ENCODE data around the gene ARG1. TPM values are rescaled to one million over a fixed set of nuclear protein-coding genes. Genes with fewer than 3 reads are reported as not detected.

The ARG1 gene
- total and polyA plus RNA-seq, 10 of the 15 experiments (the other 5 are each of a cell fraction or from before 2014, with no cell fraction given) = 0.33 TPM; not detected in 9

DNA sequence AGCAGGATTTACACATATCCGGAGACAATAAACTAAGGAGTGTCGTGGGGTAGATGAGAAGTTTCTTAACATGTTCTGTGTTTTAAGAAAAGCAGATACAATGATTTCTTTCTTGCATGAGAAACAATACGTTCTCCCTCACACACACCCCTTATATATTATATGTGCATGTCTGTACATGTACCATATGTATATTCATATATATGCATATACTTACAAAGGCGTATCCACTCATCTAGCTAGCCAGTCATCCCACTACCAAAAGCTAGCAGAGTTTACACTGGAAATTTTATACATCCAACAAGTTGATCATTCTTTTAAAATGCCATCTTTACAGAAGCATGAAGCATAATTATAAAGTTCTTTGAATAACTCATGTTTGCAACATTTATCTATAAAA, 14.9 kb downstream of the ARG1 start (continued):
- TF ChIP-seq, protein P1, sequence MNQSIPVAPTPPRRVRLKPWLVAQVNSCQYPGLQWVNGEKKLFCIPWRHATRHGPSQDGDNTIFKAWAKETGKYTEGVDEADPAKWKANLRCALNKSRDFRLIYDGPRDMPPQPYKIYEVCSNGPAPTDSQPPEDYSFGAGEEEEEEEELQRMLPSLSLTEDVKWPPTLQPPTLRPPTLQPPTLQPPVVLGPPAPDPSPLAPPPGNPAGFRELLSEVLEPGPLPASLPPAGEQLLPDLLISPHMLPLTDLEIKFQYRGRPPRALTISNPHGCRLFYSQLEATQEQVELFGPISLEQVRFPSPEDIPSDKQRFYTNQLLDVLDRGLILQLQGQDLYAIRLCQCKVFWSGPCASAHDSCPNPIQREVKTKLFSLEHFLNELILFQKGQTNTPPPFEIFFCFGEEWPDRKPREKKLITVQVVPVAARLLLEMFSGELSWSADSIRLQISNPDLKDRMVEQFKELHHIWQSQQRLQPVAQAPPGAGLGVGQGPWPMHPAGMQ (IDR thresholded peaks at IDR 0.05; ENCODE audit: borderline replicate concordance) = no peak

DNA sequence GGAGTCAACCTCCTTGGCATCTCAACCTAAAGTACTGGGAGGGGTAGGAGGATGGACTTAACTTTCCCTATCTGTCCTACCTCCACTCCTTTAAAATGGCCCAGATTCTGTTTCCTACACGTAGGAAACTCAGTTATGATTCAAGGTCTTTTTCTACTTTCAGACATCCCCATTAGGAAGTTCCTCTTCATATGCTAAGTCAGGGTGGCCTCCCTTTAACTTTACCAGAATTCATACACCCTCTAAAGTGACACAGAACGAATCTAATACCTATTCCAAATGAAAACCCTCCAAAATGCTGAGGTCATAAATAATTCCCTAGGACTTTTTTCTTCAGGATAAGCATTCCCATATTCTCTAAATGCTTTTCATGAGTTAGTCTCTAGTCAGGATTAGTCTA, 15.6 kb downstream of the ARG1 start:
- H2AFZ ChIP-seq (ENCODE audit: control insufficient read depth, low read depth, low read length) = no peak overlapping the region
- H3K4me1 ChIP-seq (ENCODE audit: control insufficient read depth, insufficient read depth, low read length) = no peaks in the 10 kb centered on the region
- ChIA-PET POLR2A (no interaction called here), RAD21 (ENCODE audit: unreplicated experiment) (no interaction called here), CTCF (no interaction called here), SMC1A (ENCODE audit: uncharacterized antibody, unreplicated experiment) (no interaction called here)
- in situ Hi-C loops (cut with MboI) = no loop called here
- intact Hi-C loops (cut with micrococcal nuclease; ENCODE audit: unreplicated experiment) = no loop called here
- no peak overlapping the region for H3K9ac ChIP-seq (ENCODE audit: control insufficient read depth, insufficient read depth, low read length)
- no peaks in the 10 kb centered on the region for H3K79me2 ChIP-seq (ENCODE audit: control insufficient read depth, insufficient read depth, low read length)
- peaks cover 0 to 15% of the 10 kb centered on the region in 2 experiments; a peak in 2 of 4 replicates for H3K36me3 ChIP-seq (ENCODE audit: control insufficient read depth in 2 of 2, insufficient read depth in 2 of 2, low read length in 1 of 2)
- 91% methylated on average over 2 of the region's 2 CpGs for WGBS (ENCODE audit: insufficient coverage, insufficient replicate concordance, low lambda C conversion rate, missing lambda C conversion rate)
- FAIRE-seq (no peak), DNase-seq (ENCODE audit: low read depth, low spot score) (no peak), ATAC-seq (no peak)
- H3K27ac ChIP-seq (ENCODE audit: control insufficient read depth, insufficient read depth) = no peak overlapping the region
- TF ChIP-seq NBN (IDR thresholded peaks at IDR 0.05) = no peak
- TF ChIP-seq, protein P2, sequence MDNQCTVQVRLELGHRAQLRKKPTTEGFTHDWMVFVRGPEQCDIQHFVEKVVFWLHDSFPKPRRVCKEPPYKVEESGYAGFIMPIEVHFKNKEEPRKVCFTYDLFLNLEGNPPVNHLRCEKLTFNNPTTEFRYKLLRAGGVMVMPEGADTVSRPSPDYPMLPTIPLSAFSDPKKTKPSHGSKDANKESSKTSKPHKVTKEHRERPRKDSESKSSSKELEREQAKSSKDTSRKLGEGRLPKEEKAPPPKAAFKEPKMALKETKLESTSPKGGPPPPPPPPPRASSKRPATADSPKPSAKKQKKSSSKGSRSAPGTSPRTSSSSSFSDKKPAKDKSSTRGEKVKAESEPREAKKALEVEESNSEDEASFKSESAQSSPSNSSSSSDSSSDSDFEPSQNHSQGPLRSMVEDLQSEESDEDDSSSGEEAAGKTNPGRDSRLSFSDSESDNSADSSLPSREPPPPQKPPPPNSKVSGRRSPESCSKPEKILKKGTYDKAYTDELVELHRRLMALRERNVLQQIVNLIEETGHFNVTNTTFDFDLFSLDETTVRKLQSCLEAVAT (IDR thresholded peaks at IDR 0.05) = no peak
- BruUV-seq (replicated peaks) = no TSS peak
- H3K27me3 ChIP-seq (replicated peaks in 1 of 2; ENCODE audit: control insufficient read depth in 2 of 2, insufficient read depth in 2 of 2, low read length in 1 of 2) = no peaks in the 10 kb centered on the region
- H3K9me3 ChIP-seq (replicated peaks; ENCODE audit: control insufficient read depth, insufficient read depth, low read length) = no peaks in the 10 kb centered on the region
- no peaks in the 10 kb centered on the region for H4K20me1 ChIP-seq (ENCODE audit: control insufficient read depth, insufficient read depth)
- no peak overlapping the region for H3K4me2 ChIP-seq (ENCODE audit: control insufficient read depth, insufficient read depth)
- no peak overlapping the region for H3K4me3 ChIP-seq

DNA sequence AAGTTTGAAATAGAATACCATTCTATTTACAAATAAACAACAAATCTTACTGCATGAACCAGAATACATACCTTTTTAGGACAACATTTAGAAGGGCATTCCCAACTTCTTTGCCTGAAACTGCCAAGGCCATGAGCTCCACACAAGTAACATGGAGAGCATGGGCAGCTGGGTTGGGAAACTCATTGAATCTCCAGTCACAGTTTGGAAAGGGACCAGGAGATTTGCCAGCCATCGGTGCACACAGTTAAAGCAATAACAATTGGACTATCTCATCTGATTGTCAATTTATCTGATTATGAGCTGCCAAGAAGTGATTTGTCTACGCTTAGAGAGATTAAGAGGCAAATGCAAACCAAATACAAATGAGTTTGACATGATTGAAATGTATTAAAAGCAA, 19.9 kb downstream of the ARG1 start:
- Histone ChIP-seq H2AFZ (ENCODE audit: control insufficient read depth, low read depth, low read length) (no peak overlapping the region), H3K9ac (ENCODE audit: control insufficient read depth, insufficient read depth, low read length) (no peak overlapping the region), H3K4me2 (ENCODE audit: control insufficient read depth, insufficient read depth) (no peak overlapping the region), H3K4me3 (no peak overlapping the region), H3K79me2 (ENCODE audit: control insufficient read depth, insufficient read depth, low read length) (no peaks in the 10 kb centered on the region), H3K27ac (ENCODE audit: control insufficient read depth, insufficient read depth) (no peak overlapping the region), H3K9me3 (replicated peaks; ENCODE audit: control insufficient read depth, insufficient read depth, low read length) (no peaks in the 10 kb centered on the region), H3K4me1 (ENCODE audit: control insufficient read depth, insufficient read depth, low read length) (no peaks in the 10 kb centered on the region), H3K36me3 (ENCODE audit: control insufficient read depth in 2 of 2, insufficient read depth in 2 of 2, low read length in 1 of 2) (peaks cover 0 to 26% of the 10 kb centered on the region in 2 experiments; a peak in 2 of 4 replicates), H3K27me3 (replicated peaks in 1 of 2; ENCODE audit: control insufficient read depth in 2 of 2, insufficient read depth in 2 of 2, low read length in 1 of 2) (no peaks in the 10 kb centered on the region), H4K20me1 (ENCODE audit: control insufficient read depth, insufficient read depth) (no peaks in the 10 kb centered on the region)
- RAD21 ChIA-PET (ENCODE audit: unreplicated experiment) = no interaction called here
- SMC1A ChIA-PET (ENCODE audit: uncharacterized antibody, unreplicated experiment) = no interaction called here
- intact Hi-C loops (cut with micrococcal nuclease; ENCODE audit: unreplicated experiment) (no loop called here), in situ Hi-C loops (cut with MboI) (no loop called here)
- BruUV-seq (replicated peaks) = no TSS peak
- DNase-seq (ENCODE audit: low read depth, low spot score) (no peak), ATAC-seq (no peak), FAIRE-seq (no peak)
- CTCF ChIA-PET = no interaction called here
- POLR2A ChIA-PET = no interaction called here
- 100% methylated on average over 2 of the region's 2 CpGs for WGBS (ENCODE audit: insufficient coverage, insufficient replicate concordance, low lambda C conversion rate, missing lambda C conversion rate)
- TF ChIP-seq, protein P3, sequence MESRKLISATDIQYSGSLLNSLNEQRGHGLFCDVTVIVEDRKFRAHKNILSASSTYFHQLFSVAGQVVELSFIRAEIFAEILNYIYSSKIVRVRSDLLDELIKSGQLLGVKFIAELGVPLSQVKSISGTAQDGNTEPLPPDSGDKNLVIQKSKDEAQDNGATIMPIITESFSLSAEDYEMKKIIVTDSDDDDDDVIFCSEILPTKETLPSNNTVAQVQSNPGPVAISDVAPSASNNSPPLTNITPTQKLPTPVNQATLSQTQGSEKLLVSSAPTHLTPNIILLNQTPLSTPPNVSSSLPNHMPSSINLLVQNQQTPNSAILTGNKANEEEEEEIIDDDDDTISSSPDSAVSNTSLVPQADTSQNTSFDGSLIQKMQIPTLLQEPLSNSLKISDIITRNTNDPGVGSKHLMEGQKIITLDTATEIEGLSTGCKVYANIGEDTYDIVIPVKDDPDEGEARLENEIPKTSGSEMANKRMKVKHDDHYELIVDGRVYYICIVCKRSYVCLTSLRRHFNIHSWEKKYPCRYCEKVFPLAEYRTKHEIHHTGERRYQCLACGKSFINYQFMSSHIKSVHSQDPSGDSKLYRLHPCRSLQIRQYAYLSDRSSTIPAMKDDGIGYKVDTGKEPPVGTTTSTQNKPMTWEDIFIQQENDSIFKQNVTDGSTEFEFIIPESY (IDR thresholded peaks at IDR 0.05) = no peak
- TF ChIP-seq ZNF24 (IDR thresholded peaks at IDR 0.05) (no peak), ZNF622 (IDR thresholded peaks at IDR 0.05) (no peak), WRNIP1 (IDR thresholded peaks at IDR 0.05; ENCODE audit: borderline replicate concordance, low read depth, low read length) (no peak), RUNX3 (IDR thresholded peaks at IDR 0.05; ENCODE audit: low read length) (no peak), DPF2 (IDR thresholded peaks at IDR 0.05) (no peak), ZNF207 (IDR thresholded peaks at IDR 0.05; ENCODE audit: borderline replicate concordance) (no peak), ATF7 (IDR thresholded peaks at IDR 0.05; ENCODE audit: low read depth) (no peak)

Data from GM12878 (cell line).